ENCODE results near the gene CTNNA3.

CTNNA3 gene

DNA sequence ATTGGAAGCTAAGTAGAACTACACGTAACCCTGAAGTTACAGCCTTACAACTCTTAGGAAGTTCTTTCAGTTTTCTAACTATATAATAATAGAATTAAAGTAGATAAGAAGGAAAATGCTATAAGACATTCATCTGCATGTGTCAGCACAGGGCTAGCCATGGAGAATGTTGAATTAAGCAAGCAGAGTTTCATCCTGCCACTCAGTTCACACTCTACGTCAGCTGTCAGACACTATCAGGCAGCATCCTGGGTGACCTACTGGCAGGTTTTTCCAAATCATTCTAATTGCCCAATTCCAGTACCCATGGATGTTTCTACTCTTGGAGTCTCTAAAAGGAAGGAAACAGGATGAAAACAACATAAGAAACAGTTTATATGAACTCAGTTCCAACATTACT is 815.2 kb downstream of the CTNNA3 start:
- Histone ChIP-seq H3K4me1 (ENCODE audit: control insufficient read depth in 1 of 2, insufficient read depth in 1 of 2, low read depth in 1 of 2, low read length in 1 of 2) (no peaks in the 10 kb centered on the region), H3K4me3 (ENCODE audit: low read depth in 1 of 2, low read length in 1 of 2) (no peak overlapping the region), H3K27me3 (no peaks in the 10 kb centered on the region), H3K27ac (no peak overlapping the region), H3K9me3 (no peaks in the 10 kb centered on the region), H3K36me3 (no peaks in the 10 kb centered on the region)
- TF ChIP-seq, protein P1, sequence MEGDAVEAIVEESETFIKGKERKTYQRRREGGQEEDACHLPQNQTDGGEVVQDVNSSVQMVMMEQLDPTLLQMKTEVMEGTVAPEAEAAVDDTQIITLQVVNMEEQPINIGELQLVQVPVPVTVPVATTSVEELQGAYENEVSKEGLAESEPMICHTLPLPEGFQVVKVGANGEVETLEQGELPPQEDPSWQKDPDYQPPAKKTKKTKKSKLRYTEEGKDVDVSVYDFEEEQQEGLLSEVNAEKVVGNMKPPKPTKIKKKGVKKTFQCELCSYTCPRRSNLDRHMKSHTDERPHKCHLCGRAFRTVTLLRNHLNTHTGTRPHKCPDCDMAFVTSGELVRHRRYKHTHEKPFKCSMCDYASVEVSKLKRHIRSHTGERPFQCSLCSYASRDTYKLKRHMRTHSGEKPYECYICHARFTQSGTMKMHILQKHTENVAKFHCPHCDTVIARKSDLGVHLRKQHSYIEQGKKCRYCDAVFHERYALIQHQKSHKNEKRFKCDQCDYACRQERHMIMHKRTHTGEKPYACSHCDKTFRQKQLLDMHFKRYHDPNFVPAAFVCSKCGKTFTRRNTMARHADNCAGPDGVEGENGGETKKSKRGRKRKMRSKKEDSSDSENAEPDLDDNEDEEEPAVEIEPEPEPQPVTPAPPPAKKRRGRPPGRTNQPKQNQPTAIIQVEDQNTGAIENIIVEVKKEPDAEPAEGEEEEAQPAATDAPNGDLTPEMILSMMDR (IDR thresholded peaks at IDR 0.05) = no peak

DNA sequence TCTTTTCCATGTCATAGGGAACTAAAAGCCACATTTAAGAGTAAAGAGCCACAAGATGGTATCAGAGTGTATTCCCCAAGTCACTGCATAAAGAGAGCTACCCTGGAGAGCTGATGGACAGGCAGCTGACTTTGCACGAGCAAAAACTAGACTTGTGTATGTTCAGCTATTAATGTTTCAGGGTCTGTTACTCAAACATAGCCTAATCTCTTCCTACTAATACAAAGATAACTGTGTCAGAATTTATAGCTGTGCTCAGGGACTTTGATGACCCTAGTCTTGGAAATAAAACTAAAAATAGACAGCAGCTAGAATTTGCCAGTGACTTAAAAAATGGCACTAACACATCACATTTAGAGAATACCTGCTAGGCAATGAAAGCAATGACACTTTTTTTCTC is 815.7 kb downstream of the CTNNA3 start:
- Histone ChIP-seq H3K36me3 (no peaks in the 10 kb centered on the region), H3K27me3 (no peaks in the 10 kb centered on the region), H3K4me1 (ENCODE audit: control insufficient read depth in 1 of 2, insufficient read depth in 1 of 2, low read depth in 1 of 2, low read length in 1 of 2) (no peaks in the 10 kb centered on the region), H3K4me3 (ENCODE audit: low read depth in 1 of 2, low read length in 1 of 2) (no peak overlapping the region), H3K27ac (no peak overlapping the region), H3K9me3 (no peaks in the 10 kb centered on the region)
- TF ChIP-seq, protein P1 (IDR thresholded peaks at IDR 0.05) = no peak

DNA sequence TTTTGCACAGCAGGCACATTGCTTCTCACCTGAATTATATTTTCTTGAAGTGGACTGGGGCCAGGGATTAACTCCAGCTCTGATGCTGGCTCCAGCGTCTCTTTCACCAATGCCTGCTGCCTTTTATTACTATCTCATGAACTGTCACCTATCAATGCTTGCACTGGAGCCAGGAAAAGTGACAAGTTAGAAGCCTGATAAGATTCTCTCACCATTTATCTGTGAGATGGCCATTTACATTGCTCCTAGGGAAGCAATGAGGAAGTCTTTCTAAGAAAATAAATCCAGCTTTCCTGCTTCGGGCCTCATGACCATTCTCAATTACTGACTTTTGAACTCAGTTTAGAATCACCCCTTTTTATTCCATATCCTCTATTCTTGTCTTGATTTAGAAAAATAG is 818.6 kb downstream of the CTNNA3 start:
- TF ChIP-seq, protein P1 (IDR thresholded peaks at IDR 0.05) = no peak
- H3K4me1 ChIP-seq (ENCODE audit: control insufficient read depth in 1 of 2, insufficient read depth in 1 of 2, low read depth in 1 of 2, low read length in 1 of 2) = no peaks in the 10 kb centered on the region
- H3K36me3 ChIP-seq = no peaks in the 10 kb centered on the region
- no peak overlapping the region for H3K27ac ChIP-seq
- H3K9me3 ChIP-seq = no peaks in the 10 kb centered on the region
- H3K27me3 ChIP-seq = no peaks in the 10 kb centered on the region
- no peak overlapping the region for H3K4me3 ChIP-seq (ENCODE audit: low read depth in 1 of 2, low read length in 1 of 2)

DNA sequence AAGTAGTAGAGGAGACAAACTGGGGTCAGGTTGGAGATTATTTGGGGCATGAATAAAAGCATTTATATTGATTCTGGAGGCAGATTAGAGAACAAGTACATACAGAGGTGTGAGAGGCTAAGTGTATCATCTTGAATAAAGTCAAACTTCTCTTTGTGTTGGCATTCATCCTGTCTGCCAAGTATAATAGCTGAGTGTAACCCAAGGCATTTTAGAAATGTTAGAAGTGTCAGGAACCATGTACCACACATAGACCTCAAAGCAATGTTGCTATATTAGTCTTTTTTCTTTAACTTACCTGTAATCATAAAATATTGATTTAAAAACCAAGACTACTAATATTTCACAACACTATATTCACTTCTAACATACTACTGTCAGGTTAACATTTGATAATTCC is 826.4 kb downstream of the CTNNA3 start:
- Histone ChIP-seq H3K4me3 (ENCODE audit: low read depth in 1 of 2, low read length in 1 of 2) (no peak overlapping the region), H3K4me1 (ENCODE audit: control insufficient read depth in 1 of 2, insufficient read depth in 1 of 2, low read depth in 1 of 2, low read length in 1 of 2) (no peaks in the 10 kb centered on the region), H3K9me3 (no peaks in the 10 kb centered on the region), H3K27ac (no peak overlapping the region), H3K27me3 (no peaks in the 10 kb centered on the region), H3K36me3 (no peaks in the 10 kb centered on the region)
- TF ChIP-seq, protein P1 (IDR thresholded peaks at IDR 0.05) = no peak

DNA sequence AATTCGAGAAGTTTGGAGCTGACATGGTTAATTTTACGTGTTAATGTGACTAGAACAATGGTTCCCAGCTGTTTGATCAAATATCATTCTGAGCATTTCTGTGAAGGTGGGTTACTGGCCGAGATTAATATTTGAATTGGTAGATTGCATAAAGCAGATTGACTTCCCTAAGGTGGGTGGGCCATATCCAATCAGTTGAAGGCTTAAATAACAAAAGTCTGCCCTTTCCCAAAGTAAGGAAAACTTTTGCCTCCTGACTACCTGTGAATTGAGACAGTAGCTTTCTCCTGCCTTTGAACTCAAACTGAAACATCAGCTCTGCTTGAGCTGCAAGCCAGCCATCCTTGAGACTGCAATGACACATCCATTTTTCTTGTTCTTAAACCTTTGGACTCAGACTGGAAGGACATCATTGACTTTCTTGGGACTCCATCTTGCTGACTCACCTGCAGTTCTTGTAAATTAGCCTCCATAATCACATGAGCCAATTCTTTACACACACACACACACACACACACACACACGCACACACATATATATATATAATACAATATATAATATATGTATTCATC is 833.2 kb downstream of the CTNNA3 start:
- Histone ChIP-seq H3K9me3 (no peaks in the 10 kb centered on the region), H3K36me3 (no peaks in the 10 kb centered on the region), H3K27me3 (no peaks in the 10 kb centered on the region), H3K4me3 (ENCODE audit: low read depth in 1 of 2, low read length in 1 of 2) (no peak overlapping the region), H3K27ac (no peak overlapping the region), H3K4me1 (ENCODE audit: control insufficient read depth in 1 of 2, insufficient read depth in 1 of 2, low read depth in 1 of 2, low read length in 1 of 2) (no peaks in the 10 kb centered on the region)
- TF ChIP-seq, protein P1 (IDR thresholded peaks at IDR 0.05) = no peak
